Activated CD8-positive, alpha-beta memory T cell treated with anti-CD3 and anti-CD28 coated beads, Interleukin-2, amount 50 U/mL, for 48 hours (primary cell): ENCODE results near the gene BNIPL.
A peak's percentile ranks its signal among the peaks of the same experiment; 100 is the strongest.

Experiments used
- DNase-seq: peaks from one replicate; pipeline ENCODE4 v3.0.0-alpha.2; 2020

Gene BNIPL

DNA sequence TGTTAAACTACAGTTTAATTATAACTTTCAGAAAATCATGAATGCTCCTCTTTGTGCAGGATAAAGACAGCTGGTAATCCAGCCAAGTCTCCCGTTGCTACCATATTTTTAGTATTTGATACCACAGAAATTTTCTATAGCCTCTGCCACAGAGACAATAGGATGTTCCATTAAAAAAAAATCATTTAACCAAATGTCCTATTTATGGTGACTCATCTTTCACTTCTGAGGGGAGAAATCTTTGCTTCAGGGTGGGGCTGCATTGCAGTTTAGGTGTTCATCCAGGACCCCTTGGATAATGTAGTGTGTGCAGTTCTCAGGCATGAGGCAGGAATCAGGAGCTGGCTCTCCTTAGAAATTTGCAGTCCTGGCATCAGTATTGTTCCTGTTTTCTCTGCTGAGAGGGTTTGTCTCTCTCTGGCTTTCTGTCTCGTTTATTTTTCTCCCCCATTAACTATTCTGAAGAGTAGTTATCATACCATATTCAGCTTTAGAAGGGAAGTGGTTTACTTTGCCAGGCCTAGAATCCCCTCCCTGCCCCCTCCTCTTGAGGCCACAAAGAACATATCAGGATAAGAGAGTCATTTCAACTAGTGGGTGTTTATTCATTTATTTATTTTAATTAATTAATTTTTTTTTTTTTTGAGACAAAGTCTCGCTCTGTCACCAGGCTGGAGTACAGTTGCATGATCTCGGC lies 25.1 kb upstream of the BNIPL start:
- DNase-seq, result no peak

GRCh38 chr1:151012684-151013471 lies 23.5 kb upstream of the BNIPL start:
- DNase-seq, result no peak

DNA sequence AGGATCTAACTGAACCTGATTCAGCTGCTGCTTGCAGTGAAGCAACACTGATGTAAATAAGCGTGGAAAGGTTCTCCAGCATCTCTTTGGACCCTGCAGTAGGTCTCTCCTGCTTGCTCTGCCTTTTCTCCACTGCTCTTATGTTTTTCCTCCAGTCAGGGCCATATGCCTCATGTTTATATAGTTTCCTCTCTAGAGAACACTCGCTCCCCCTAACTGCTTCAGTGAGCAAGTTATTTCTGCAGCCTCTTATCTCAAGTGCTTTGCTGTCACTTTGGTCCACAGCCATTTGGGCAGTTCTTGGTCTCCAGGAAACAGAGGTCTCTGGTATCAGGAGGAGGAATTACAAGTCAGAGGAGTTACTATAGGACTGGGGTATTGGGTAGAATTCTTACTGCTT lies 22.9 kb upstream of the BNIPL start:
- no peak for DNase-seq

- peak; percentile 88 for DNase-seq
These were observed 11.7 kb upstream of the BNIPL start for GRCh38 chr1:151024540-151025146.

GRCh38 chr1:151026460-151026859 lies 9.9 kb upstream of the BNIPL start:
- DNase-seq, result no peak

- no peak for DNase-seq
These were observed 4.2 kb upstream of the BNIPL start for GRCh38 chr1:151032164-151032563.

DNA sequence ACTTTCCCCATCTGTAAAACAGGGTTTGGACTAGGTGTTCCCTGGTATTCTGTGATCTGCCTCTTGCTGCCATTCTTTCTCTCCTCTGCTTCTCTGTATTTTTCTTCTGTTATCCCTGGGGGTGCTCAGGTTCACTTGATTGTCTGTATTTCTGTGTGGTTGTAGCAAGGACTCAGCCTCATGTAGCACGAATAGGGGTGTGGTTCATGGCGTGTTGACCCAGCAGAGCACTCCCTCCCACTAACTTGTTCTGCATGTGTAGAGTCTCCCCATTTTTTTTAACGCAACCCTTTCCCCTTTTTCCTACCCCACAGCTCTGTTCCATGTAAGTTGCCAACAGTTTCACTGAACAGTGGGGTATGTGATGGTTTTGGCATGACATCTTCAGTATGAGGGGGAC lies 1.2 kb upstream of the BNIPL start:
- DNase-seq, result no peak

GRCh38 chr1:151037032-151037431 lies 646 bp downstream of the BNIPL start:
- no peak for DNase-seq

DNA sequence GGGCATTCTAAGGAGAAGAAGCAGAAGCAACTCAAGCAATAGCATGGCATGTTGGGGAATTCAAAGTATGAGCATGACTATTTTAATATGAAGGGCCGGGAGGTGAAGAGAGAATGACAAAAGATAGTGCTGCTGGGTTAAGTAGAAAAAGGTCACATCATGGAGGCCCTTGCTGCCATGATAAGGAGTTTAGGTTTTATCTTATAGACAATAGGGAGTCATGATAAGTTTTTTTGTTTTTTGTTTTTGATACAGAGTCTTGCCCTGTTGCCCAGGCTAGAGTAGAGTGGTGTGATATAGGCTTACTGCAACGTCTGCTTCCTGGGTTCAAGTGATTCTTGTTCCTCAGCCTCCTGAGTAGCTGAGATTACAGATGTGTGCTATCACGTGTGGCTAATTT lies 3.1 kb downstream of the BNIPL start:
- DNase-seq, result no peak

DNA sequence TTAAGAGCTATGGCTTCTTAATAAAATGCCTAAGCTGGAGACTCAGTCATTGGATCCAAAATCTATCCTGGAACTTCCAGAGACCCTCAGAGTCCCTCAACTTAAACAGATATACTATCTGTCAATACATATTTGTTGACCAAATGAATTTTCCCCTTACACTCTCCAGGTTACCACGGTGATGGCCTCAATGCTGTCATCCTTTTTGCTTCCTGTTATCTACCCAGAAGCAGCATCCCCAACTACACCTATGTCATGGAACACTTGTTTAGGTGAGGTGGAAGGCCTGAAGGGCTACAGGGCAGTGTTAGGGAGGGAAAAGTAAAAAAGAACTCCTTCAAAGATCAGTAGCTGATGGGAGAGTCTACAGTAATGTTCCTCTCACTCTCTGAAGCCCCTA lies 6.8 kb downstream of the BNIPL start:
- DNase-seq, result no peak

GRCh38 chr1:151047591-151047924 lies 11.2 kb downstream of the BNIPL start, which contains the start of gene C1orf56:
Gene C1orf56 (plus strand): TSS chr1:151047751. CDS start chr1:151047848, 97 bp downstream.
- DNase-seq, result peak; percentile 83

- peak; percentile 82 for DNase-seq
These were observed 11.7 kb downstream of the BNIPL start for GRCh38 chr1:151047925-151048644.

GRCh38 chr1:151048645-151049032 lies 12.3 kb downstream of the BNIPL start:
- no peak for DNase-seq

DNA sequence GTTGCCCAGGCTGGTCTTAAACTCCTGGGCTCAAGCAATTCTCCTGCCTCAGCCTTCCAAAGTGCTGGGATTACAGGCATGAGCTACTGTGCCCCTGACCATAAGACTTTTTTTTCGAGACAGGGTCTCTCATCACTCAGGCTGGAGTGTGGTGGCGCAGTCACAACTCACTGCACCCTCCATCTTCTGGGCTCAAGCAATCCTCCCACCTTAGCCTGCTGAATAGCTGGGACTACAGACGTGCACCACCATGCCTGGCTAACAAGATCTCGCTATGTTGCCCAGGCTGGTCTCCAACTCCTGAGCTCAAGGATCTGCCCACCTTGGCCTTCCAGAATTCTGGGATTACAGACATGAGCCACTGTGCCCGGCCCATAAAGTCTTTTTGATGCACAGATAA lies 13.1 kb downstream of the BNIPL start:
- no peak for DNase-seq

DNA sequence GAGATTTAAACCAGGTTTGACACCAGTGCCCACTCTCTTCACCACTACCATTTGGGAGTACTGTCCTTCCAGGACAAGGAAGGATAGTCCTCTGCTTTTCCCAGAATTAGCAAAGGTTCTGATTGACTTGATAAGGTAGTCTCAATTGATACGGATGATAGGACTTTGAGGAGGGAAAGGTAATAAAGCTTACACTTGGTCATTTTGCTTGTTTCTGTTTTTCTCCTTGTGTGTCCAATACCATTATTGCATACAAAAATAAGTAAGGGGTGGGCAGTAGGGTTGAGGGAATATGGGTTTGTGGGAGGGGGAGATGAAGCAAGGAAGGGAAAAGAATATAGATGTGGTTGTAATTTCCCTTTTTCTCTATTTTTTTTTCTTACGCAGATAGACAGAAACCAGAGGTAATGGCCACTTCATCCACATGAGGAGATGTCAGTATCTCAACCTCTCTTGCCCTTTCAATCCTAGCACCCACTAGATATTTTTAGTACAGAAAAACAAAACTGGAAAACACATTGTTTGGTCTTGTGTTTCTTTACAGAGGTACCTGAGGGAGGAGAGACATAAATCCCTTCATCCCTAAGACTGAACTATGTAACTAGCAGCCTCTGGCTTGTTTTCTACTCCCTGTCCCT lies 13.8 kb downstream of the BNIPL start:
- no peak for DNase-seq

DNA sequence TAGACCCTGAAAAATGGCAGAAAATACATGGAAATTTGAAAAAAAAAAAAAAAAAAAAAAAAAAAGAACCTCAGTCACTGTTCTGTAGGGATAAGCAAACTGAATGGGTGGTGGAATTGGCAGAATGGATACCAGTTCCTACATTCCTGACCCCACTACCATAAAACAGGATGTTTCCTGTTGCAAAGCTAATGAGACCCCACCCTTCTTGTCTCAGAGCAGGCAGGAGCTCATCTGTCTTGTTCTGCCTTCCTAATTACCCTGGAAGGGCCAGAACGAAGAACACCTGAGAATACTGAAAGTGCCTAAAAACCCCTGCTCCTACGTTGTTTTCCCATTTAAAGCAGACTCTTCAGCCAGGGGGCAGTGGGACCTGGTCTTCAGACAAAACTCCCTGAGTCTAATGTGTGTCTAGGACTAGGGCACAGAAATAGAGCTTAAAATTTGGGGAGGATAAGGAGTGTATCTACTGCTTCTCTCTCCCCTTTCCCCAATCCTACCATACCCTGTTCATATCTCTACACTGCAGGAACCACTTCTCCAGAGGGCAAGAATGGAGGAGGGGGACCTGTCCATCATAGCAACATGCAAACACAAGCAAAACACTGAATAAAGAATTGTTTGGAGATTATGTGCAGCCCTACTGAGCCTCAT lies 15.1 kb downstream of the BNIPL start:
- DNase-seq, result no peak

DNA sequence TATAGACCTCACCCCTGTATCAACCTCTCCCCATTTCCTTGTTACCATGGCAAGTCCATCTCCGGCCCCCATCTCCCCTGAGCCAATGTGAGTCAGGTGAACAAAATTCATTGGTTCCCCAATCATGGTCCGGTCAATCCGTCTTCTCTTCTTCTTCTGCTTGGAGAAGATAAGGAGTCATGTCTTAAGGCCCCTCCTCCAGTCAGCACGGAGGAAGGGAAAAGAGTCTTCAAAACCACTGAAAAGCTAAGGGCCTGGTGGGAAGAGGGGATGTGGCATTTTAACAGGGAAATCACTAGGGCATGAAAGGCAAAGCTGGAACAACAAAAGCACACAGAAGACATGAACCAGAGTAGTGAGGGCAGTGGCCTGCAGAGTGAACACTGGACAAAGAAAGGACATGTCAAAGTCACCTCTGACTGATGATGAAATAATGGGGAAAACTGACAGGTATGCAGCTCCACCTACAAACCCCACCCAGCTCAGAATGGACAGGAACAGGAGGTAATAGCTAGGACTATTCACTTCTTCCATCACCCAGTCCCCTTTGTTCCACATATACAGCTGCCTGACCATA lies 18.7 kb downstream of the BNIPL start:
- no peak for DNase-seq

GRCh38 chr1:151055581-151055980 lies 19.2 kb downstream of the BNIPL start:
- no peak for DNase-seq

DNA sequence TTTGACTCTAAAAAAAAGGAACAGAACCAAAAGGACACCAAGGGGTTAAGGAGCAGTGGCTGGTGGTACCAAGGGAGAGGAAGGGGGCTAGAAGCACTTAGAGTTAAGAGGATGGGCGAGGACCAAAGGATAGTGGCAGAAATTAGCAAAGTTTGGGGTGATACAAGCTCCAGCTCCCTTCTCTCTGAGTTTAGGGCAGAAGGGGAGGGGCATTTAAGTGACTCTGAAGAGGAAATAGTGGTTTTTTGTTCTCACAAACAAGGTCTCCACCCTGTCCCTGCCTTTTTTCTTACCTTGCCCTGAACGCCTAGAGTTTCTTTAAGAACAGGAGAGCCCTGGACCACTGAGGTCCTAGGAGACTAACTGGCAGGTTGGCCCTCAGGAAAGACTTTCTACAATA lies 19.8 kb downstream of the BNIPL start:
- DNase-seq, result no peak

DNA sequence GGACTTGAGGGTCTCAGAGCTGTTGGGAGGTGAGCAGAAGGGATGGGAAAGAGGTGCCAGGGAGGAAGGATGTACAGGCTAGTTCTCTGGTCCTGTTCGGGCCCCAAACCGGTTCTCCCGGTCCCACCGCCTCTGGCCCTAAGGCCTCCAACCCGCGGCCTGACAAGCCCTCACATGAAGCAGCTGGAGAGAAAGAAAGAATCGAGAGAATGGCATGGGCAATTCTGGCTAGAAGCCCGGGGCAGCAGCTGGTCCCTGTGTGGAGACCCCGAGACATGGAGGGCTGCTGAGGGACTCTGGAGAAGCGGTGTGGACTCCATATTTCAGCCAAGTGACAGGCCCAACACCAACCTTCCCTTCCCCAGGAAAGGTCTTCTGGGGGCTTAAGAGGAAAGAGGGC lies 22.3 kb downstream of the BNIPL start:
- DNase-seq, result peak; percentile 61

DNA sequence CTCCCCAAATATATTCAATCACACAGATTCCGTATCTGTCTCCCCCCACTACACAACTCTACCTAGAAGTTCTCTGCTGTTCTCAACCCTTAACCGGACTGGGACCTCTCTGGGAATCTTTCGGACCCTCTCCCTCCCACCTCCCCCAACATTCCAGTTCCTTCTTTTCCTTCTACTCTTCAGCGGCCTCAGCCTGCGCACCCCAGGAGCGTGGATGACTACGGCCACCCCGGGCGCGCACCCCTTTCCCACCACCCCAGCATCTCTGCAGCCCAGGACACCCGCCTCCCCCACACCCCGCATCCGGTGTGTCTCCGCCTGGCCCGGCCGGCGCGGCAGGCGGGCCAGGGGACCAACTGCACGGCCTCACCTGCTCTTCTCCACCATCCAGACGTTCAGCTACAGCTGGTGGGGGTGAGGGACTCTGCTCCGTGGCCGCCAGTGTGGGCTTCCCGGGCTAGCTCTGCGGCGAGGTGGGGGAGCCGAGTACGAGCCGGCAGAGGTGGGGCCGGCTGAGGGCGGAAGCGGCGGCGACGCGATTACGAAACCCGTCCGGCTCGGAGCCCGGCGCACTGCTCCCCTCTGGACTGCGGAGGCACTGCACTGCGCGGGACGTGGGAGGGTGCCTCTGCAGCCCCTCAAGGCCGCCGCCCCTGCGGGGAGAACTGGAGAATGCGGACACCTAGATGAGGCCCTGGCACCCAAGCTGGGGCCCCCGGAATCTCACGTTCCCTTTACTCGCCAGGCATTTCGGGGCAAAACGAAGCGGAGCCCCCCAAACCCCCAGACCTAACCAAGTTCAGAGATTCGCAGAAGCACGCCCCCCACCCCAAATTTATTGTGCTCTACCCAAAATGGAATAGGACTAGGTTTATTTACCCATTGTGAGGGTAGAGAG lies 23.0 kb downstream of the BNIPL start, which contains the start of gene CDC42SE1:
TSS of gene CDC42SE1 (minus strand) at position 514 of the 898 bp plus-strand sequence. CDS start 3,892 bp downstream, outside the sequence.
- DNase-seq, result peak; percentile 91
